ENCODE measurements around the gene DGKZ.

Gene DGKZ

GRCh38 chr11:46345881-46346484, 1.3 kb upstream of the DGKZ start:
- no peak for DNase-seq (ENCODE audit: low read depth)

GRCh38 chr11:46347637-46348311, 511 bp downstream of the DGKZ start:
- DNase-seq (ENCODE audit: low read depth) = no peak

- no peak for DNase-seq (ENCODE audit: low read depth)
Observed at GRCh38 chr11:46348566-46349401, 1.5 kb downstream of the DGKZ start.

GRCh38 chr11:46350695-46351094, 3.4 kb downstream of the DGKZ start:
- DNase-seq (ENCODE audit: low read depth) = no peak

- DNase-seq (ENCODE audit: low read depth) = no peak
Observed at GRCh38 chr11:46351148-46351547, 3.9 kb downstream of the DGKZ start.

GRCh38 chr11:46351606-46352005, 4.3 kb downstream of the DGKZ start:
- no peak for DNase-seq (ENCODE audit: low read depth)

GRCh38 chr11:46352063-46352841, 5.0 kb downstream of the DGKZ start:
- DNase-seq (ENCODE audit: low read depth) = no peak

- no peak for DNase-seq (ENCODE audit: low read depth)
Observed at GRCh38 chr11:46353698-46354097, 6.4 kb downstream of the DGKZ start.

- DNase-seq (ENCODE audit: low read depth) = no peak
Observed at GRCh38 chr11:46356924-46357482, 9.7 kb downstream of the DGKZ start.

- no peak for DNase-seq (ENCODE audit: low read depth)
Observed at GRCh38 chr11:46357483-46357936, 10.2 kb downstream of the DGKZ start.

GRCh38 chr11:46359953-46360352, 12.7 kb downstream of the DGKZ start:
- no peak for DNase-seq (ENCODE audit: low read depth)

GRCh38 chr11:46360878-46361277, 13.6 kb downstream of the DGKZ start:
- DNase-seq (ENCODE audit: low read depth) = no peak

- no peak for DNase-seq (ENCODE audit: low read depth)
Observed at GRCh38 chr11:46361283-46362155, 14.3 kb downstream of the DGKZ start.

GRCh38 chr11:46362156-46363030, 15.1 kb downstream of the DGKZ start:
- no peak for DNase-seq (ENCODE audit: low read depth)

GRCh38 chr11:46363031-46363407, 15.8 kb downstream of the DGKZ start:
- no peak for DNase-seq (ENCODE audit: low read depth)

- DNase-seq (ENCODE audit: low read depth) = no peak
Observed at GRCh38 chr11:46363455-46364005, 16.3 kb downstream of the DGKZ start.

GRCh38 chr11:46364056-46364455, 16.8 kb downstream of the DGKZ start:
- DNase-seq (ENCODE audit: low read depth) = no peak

GRCh38 chr11:46364791-46365190, 17.5 kb downstream of the DGKZ start:
- no peak for DNase-seq (ENCODE audit: low read depth)

- DNase-seq (ENCODE audit: low read depth) = no peak
Observed at GRCh38 chr11:46366260-46366659, 19.0 kb downstream of the DGKZ start.
